Stimulated activated CD8-positive, alpha-beta memory T cell treated with anti-CD3 and anti-CD28 coated beads, Interleukin-12 subunit alpha, Interleukin-12 subunit beta, amount 100 ng/mL, for 1 hour (primary cell): ENCODE measurements around the gene CYP1B1.
"Not testable (repeated sequence)": the region's sequence is repeated elsewhere in the genome, so short reads cannot be mapped to it uniquely, and the experiment has no call there.

ENCODE experiments used
- DNase-seq: peaks from one replicate; pipeline ENCODE4 v3.0.0-alpha.2; 2020; ENCODE audit warnings: low read depth

Gene CYP1B1

GRCh38 chr2:38032946-38033345, 43.0 kb downstream of the CYP1B1 start:
- no peak for DNase-seq

GRCh38 chr2:38030635-38031355, 45.2 kb downstream of the CYP1B1 start:
- no peak for DNase-seq

GRCh38 chr2:38029512-38029911, 46.4 kb downstream of the CYP1B1 start:
- no peak for DNase-seq

- no peak for DNase-seq
These were observed 47.1 kb downstream of the CYP1B1 start for GRCh38 chr2:38028829-38029228.

GRCh38 chr2:38026846-38027245, 49.1 kb downstream of the CYP1B1 start:
- no peak for DNase-seq

- DNase-seq: no peak
These were observed 54.4 kb downstream of the CYP1B1 start for GRCh38 chr2:38021589-38021988.

- not testable (repeated sequence) for DNase-seq
These were observed 55.4 kb downstream of the CYP1B1 start for GRCh38 chr2:38020359-38021069.

GRCh38 chr2:38017836-38018235, 58.1 kb downstream of the CYP1B1 start:
- no peak for DNase-seq
